Erythroblast (primary cell): ENCODE results near the gene DLL1.

Experiments
- DNase-seq, 2 experiments: peaks; one replicate each; lab custom pipeline; 2025; lab: John Stamatoyannopoulos, UW
- GATA1 ChIP-seq: IDR thresholded peaks from 2 replicates; pipeline ENCODE4 v1.6.1; 2011; ENCODE audit warnings: low read depth, mild to moderate bottlenecking, control low read depth, low read length, moderate library complexity
- POLR2A ChIP-seq: IDR thresholded peaks from 2 replicates; pipeline ENCODE4 v1.6.1; 2011; ENCODE audit warnings: mild to moderate bottlenecking, low read length

DLL1 gene

DNA sequence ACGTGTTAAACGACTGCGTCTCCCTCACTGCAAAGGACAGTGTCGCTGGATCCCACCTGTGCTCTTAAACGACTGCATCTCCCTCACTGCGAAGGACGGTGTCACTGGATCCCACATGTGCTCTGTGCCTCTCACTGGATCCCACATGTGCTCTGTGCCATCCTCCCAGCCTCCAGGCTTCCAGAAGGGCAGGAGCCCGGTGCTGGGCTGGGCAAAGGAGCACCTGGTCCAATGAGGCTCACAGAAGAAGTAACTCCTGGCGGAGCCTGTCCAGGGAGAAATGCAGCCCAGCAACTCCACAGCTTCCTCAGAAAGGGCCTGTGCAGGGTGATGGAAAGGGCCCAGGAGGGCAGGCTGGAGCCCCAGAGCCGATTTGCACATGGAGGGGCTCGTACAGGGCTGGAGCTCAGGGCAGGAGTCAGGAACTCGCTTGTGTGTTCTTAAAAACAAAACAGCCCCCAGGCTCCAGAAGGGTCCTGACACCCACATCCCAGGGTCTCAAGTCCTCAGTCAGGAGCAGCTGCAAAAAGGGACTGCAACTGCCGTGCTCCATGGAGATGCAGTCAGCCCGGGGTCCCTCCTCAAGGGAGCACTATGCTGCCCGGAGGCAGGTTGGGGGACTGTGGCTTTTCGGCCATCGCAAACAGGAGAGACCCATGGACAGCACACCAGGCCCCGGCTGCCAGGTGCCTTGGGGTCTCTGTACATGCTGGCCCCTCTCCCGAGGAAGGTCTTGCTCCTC is 52.7 kb downstream of the DLL1 start:
- no peak for TF ChIP-seq GATA1
- no peak for TF ChIP-seq POLR2A
- DNase-seq: no peak

DNA sequence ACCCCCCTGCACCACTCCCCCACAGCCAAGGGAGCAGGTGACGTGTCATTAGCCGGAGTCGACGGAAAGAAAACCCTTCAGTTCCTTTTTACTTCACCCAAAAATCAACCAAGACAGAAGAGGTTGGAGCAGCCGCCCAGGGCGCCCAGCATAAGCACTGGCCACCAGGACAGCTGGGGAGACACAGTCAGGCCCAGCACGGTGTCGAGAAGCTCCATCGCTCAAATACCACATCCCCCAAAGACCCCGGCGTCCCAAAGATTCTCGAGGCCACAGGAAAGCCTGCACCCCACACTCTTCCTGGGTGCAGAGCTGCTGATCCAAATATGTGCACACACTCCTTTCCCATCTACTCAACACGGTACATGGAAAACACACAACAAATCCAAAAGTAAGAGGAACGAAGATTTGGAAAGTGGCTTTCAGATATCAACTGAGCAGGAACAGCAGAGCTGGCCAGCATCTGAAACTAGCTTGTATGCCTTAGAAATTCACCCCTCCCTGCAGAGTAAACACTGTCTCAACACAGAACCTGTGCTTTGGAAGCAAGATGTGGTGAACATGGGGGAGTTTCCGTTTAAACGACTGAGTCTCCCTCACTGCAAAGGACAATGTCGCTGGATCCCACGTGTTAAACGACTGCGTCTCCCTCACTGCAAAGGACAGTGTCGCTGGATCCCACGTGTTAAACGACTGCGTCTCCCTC is 54.6 kb downstream of the DLL1 start:
- TF ChIP-seq GATA1: no peak
- TF ChIP-seq POLR2A: no peak
- no peak for DNase-seq

DNA sequence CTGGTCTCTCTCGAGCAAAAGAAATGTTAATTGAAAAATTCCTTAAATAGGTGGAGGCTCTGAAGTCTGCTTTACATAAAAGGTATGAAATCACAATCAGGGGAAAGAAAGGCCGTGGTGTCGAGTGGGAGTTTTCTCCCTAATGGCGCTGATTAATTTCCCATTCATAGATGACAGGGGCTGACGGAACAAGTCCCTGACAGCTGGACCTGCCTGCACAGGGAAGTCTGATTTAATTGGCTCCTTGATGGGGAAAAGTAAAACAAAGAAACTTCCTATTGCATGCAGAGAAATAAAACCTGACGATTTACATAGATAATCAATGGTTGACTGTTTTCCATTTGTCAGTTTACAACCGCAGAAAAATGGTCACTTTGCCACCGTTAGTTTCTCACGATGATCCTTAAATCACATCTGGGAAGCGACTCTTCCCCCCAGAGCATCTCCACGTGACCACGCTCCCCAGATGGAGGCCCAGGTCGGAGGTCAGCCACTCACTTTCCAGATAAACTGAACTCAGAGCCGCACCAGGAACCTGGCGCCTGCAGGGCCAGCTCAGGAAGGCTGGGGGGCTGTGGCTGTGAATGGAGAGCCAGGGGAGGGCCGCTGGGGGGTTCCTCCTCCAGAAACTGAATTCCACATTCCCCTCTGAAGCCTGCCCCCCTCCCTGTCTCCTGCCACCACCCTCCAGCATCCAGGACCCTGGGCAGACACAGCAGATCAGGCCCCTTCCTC is 55.3 kb downstream of the DLL1 start:
- no peak for DNase-seq
- no peak for TF ChIP-seq POLR2A
- TF ChIP-seq GATA1: no peak

DNA sequence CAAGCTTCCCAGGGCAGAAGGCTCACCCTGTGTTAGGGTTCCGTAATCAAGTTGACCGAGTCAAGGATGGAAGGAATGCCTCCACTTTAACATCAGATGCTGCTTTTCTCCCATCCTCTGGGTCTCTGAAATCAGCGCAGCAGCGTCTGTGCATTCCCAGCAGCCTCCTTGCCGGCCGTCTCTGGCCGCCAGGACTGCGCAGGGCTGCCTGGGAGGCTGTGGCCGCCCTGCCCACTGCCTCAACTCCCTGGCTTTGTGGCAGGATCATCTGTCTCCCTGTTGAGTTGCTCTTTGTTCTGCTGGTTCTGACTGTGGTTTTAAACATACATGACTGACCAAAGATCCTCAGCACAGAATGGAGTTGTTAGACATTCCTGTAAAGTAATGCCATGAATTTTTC is 56.5 kb downstream of the DLL1 start:
- DNase-seq: no peak
- TF ChIP-seq POLR2A: no peak
- no peak for TF ChIP-seq GATA1

DNA sequence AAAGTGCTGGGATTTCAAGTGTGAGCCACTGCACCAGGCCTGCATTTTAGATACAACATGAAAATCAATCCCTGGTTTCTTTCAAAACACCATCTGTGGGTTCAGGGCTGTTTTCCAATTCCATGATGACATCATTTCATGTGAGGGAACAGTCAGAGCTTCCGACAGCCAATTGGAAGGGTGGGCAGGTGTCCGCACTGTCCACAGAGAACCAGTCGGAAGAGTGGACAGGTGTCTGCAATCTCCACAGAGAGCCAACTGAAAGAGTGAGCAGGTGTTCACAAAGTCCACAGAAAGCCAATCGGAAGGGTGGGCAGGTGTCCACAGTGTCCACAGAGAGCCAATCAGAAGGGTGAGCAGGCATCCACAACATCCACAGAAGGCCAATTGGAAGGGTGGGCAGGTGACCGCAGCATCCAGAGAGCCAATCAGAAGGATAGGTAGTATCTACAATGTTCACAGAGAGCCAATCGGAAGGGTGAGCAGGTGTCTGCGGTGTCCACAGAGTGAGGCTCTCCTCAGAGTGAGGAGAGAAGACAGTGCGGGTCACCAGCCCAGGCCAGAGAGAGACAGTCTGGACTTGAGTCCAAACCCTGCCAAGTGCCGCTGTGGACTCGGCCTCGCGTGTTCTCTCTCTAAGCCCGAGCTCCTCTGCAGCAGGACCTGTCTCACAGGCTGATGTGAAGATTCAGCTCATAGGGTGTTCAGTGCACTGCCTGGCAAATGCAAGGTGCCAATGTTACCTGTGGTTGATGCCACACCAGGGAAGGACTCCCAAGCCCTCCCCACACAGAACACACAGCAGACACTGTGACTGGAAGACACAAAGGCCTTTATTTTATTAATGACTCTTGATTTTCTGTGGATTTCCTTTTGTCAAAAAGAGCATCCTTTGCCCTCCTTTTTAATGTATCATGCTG is 57.3 kb downstream of the DLL1 start:
- TF ChIP-seq POLR2A (no peak), GATA1 (no peak)
- DNase-seq: no peak
